HEK293 (cell line): ENCODE measurements around the gene CACNA1B.

Experiments
- CTCF ChIA-PET: fragments of 350-600 bp; formaldehyde crosslinking; extraction: SDS; loops from one replicate; lab custom pipeline; 2021; ENCODE audit warnings: antibody characterized with exemption; lab: Yijun Ruan, JAX
- POLR2A ChIA-PET: fragments of 300-600 bp; formaldehyde crosslinking; extraction: SDS; loops from one replicate; lab custom pipeline; 2020; ENCODE audit warnings: antibody characterized with exemption, inconsistent platforms; lab: Yijun Ruan, JAX
- H3K27ac ChIP-seq: fragments of 200-500 bp; sonication (Bioruptor generic); 2 replicates; pipeline ENCODE4 v1.5.1; 2014; ENCODE audit warnings: low read depth, low read length, control low read depth, inconsistent platforms; ENCODE audit errors: extremely low read depth
- H3K36me3 ChIP-seq, 2 experiments: fragments of 200-500 bp in 1 of 2; sonication (Bioruptor generic) in 1 of 2; 1 replicate in 1 of 2; 2 replicates in 1 of 2; pipeline ENCODE4 v1.5.1; 2014 to 2017; ENCODE audit warnings: inconsistent platforms in 2 of 2, low read length in 2 of 2; ENCODE audit not compliant: control insufficient read depth in 2 of 2, insufficient read depth in 1 of 2
- H3K4me1 ChIP-seq: fragments of 200-500 bp; sonication (Bioruptor generic); 2 replicates; pipeline ENCODE4 v1.5.1; 2014; ENCODE audit warnings: mild to moderate bottlenecking, low read length, inconsistent platforms; ENCODE audit not compliant: control insufficient read depth, insufficient read depth
- H3K4me3 ChIP-seq: 2 replicates; pipeline ENCODE4 v1.5.1; 2011; ENCODE audit warnings: low read depth, mild to moderate bottlenecking, control low read depth, low read length, moderate library complexity
- H3K9me3 ChIP-seq: fragments of 200-500 bp; sonication (Bioruptor generic); 2 replicates; pipeline ENCODE4 v1.5.1; 2014; ENCODE audit warnings: low read depth, low read length, inconsistent platforms; ENCODE audit not compliant: control insufficient read depth, insufficient read depth
- KLF16 ChIP-seq: fragments of 450-650 bp; formaldehyde crosslinking; IDR thresholded peaks from 2 replicates; pipeline ENCODE4 v1.5.1; 2017; ENCODE audit warnings: missing biosample characterization, missing genetic modification characterization
- MEIS1 ChIP-seq: sonication (generic); formaldehyde crosslinking; IDR thresholded peaks from 2 replicates; pipeline ENCODE4 v1.8.1; 2022; ENCODE audit warnings: missing genetic modification reagents, mild to moderate bottlenecking, borderline replicate concordance
- OSR2 ChIP-seq: fragments of 450-650 bp; formaldehyde crosslinking; IDR thresholded peaks from 2 replicates; pipeline ENCODE4 v1.5.1; 2016; ENCODE audit warnings: missing biosample characterization, missing genetic modification characterization
- RBAK ChIP-seq: fragments of 450-650 bp; formaldehyde crosslinking; IDR thresholded peaks from 2 replicates; pipeline ENCODE4 v1.5.1; 2016; ENCODE audit warnings: missing biosample characterization, missing genetic modification characterization
- SALL2 ChIP-seq: fragments of 450-650 bp; formaldehyde crosslinking; IDR thresholded peaks from 2 replicates; pipeline ENCODE4 v1.5.0; 2017; ENCODE audit warnings: missing biosample characterization, mild to moderate bottlenecking, missing genetic modification characterization, borderline replicate concordance
- SETDB1 ChIP-seq: IDR thresholded peaks from one replicate; pipeline ENCODE4 v1.6.1; 2017; ENCODE audit warnings: mild to moderate bottlenecking, low read length, moderate library complexity, mixed read lengths; ENCODE audit not compliant: insufficient read length
- WT1 ChIP-seq: fragments of 450-650 bp; formaldehyde crosslinking; IDR thresholded peaks from 2 replicates; pipeline ENCODE4 v1.5.1; 2016; ENCODE audit warnings: missing biosample characterization, missing genetic modification characterization
- ZEB2 ChIP-seq: fragments of 450-650 bp; formaldehyde crosslinking; IDR thresholded peaks from 2 replicates; pipeline ENCODE4 v1.5.1; 2016; ENCODE audit warnings: missing biosample characterization, missing genetic modification characterization
- ZNF2 ChIP-seq: fragments of 450-650 bp; formaldehyde crosslinking; IDR thresholded peaks from 2 replicates; pipeline ENCODE4 v1.5.1; 2016; ENCODE audit warnings: missing biosample characterization, missing genetic modification characterization
- ZNF239 ChIP-seq: fragments of 450-650 bp; formaldehyde crosslinking; IDR thresholded peaks from 2 replicates; pipeline ENCODE4 v1.5.1; 2016; ENCODE audit warnings: missing biosample characterization, missing genetic modification characterization
- ZNF324 ChIP-seq: fragments of 450-650 bp; formaldehyde crosslinking; IDR thresholded peaks from 2 replicates; pipeline ENCODE4 v1.5.1; 2016; ENCODE audit warnings: missing biosample characterization, missing genetic modification characterization
- ZNF398 ChIP-seq: fragments of 450-650 bp; formaldehyde crosslinking; IDR thresholded peaks from 2 replicates; pipeline ENCODE4 v1.5.1; 2017; ENCODE audit warnings: missing biosample characterization, missing genetic modification characterization
- ZNF48 ChIP-seq: fragments of 450-650 bp; formaldehyde crosslinking; IDR thresholded peaks from 2 replicates; pipeline ENCODE4 v1.5.1; 2016; ENCODE audit warnings: missing biosample characterization, missing genetic modification characterization
- ZNF530 ChIP-seq: fragments of 450-650 bp; formaldehyde crosslinking; IDR thresholded peaks from 2 replicates; pipeline ENCODE4 v1.5.1; 2016; ENCODE audit warnings: low read depth, missing biosample characterization, missing genetic modification characterization
- ZNF677 ChIP-seq: fragments of 450-650 bp; IDR thresholded peaks from 2 replicates; pipeline ENCODE4 v1.5.0; 2018; ENCODE audit warnings: missing biosample characterization, mild to moderate bottlenecking, missing genetic modification characterization, moderate library complexity
- ZNF777 ChIP-seq: fragments of 450-650 bp; formaldehyde crosslinking; IDR thresholded peaks from 2 replicates; pipeline ENCODE4 v1.5.1; 2017; ENCODE audit warnings: missing biosample characterization, missing genetic modification characterization, borderline replicate concordance
- ZNF792 ChIP-seq: fragments of 450-650 bp; formaldehyde crosslinking; IDR thresholded peaks from 2 replicates; pipeline ENCODE4 v1.5.1; 2016; ENCODE audit warnings: missing biosample characterization, missing genetic modification characterization
- TF ChIP-seq, protein P1 (sequence below): fragments of 450-650 bp; formaldehyde crosslinking; IDR thresholded peaks from 2 replicates; pipeline ENCODE4 v1.5.1; 2016; ENCODE audit warnings: missing biosample characterization, missing genetic modification characterization
- TF ChIP-seq, protein P2 (sequence below): fragments of 450-650 bp; formaldehyde crosslinking; IDR thresholded peaks from 2 replicates; pipeline ENCODE4 v1.5.1; 2016; ENCODE audit warnings: missing biosample characterization, missing genetic modification characterization, borderline replicate concordance
- TF ChIP-seq, protein P3 (sequence below): fragments of 450-650 bp; formaldehyde crosslinking; IDR thresholded peaks from 2 replicates; pipeline ENCODE4 v1.5.1; 2016; ENCODE audit warnings: missing biosample characterization, missing genetic modification characterization

Gene CACNA1B

GRCh38 chr9:138042146-138042545 lies 164.6 kb downstream of the CACNA1B start:
- ChIA-PET CTCF (interaction anchor here (0.6 kb wide), 2 partner anchors 11 to 110 kb away, joined by 3 to 4 read pairs; no protein-coding TSS in a partner anchor), POLR2A (no interaction called here)

DNA sequence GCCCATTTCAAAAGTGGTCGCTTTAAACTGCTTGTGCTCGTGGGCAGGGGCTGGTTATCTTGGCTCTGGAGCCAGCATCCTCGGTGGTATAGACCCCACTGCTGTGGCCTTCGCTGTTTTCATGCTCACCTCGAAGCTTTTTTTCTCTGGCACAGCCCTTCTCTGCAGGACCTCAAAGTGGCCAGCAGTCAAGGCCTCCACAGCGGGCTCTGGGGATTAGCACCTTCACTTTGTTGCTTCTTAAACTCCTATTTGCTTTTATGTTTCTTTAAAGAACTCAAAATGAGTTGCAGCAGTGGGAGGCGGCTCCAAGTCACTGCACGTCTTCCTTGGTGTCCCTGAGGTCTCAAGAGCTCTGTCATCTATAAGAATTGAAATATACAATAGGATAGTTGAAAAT lies 165.1 kb downstream of the CACNA1B start:
- no peak overlapping the region for H3K4me3 ChIP-seq
- H3K36me3 ChIP-seq = no peaks in the 10 kb centered on the region
- POLR2A ChIA-PET = no interaction called here
- H3K27ac ChIP-seq = no peak overlapping the region
- TF ChIP-seq ZNF777 (tag by site-specific recombination) = no peak
- no peak for TF ChIP-seq RBAK
- TF ChIP-seq KLF16 = no peak
- no peak for TF ChIP-seq ZNF239 (tag by site-specific recombination)
- no peak for TF ChIP-seq OSR2
- TF ChIP-seq WT1 (tag by site-specific recombination) = no peak
- no peak for TF ChIP-seq ZNF677
- no peak for TF ChIP-seq MEIS1 (CRISPR knock-in tag)
- no peak for TF ChIP-seq SETDB1
- TF ChIP-seq ZNF48 = no peak
- no peak for TF ChIP-seq ZNF792 (tag by site-specific recombination)
- no peak for TF ChIP-seq ZNF530 (tag by site-specific recombination)
- TF ChIP-seq ZEB2 = no peak
- no peak for TF ChIP-seq ZNF2 (tag by site-specific recombination)
- TF ChIP-seq, all 188 proteins: peak for 0
- H3K9me3 ChIP-seq = no peaks in the 10 kb centered on the region
- H3K4me1 ChIP-seq = no peaks in the 10 kb centered on the region
- CTCF ChIA-PET = interaction anchor here (0.6 kb wide), 2 partner anchors 12 to 110 kb away, joined by 3 to 4 read pairs; no protein-coding TSS in a partner anchor

More at GRCh38 chr9:138042146-138042545, 164.6 kb downstream of the CACNA1B start:
- no peak overlapping the region for H3K4me3 ChIP-seq
- TF ChIP-seq, protein P1, sequence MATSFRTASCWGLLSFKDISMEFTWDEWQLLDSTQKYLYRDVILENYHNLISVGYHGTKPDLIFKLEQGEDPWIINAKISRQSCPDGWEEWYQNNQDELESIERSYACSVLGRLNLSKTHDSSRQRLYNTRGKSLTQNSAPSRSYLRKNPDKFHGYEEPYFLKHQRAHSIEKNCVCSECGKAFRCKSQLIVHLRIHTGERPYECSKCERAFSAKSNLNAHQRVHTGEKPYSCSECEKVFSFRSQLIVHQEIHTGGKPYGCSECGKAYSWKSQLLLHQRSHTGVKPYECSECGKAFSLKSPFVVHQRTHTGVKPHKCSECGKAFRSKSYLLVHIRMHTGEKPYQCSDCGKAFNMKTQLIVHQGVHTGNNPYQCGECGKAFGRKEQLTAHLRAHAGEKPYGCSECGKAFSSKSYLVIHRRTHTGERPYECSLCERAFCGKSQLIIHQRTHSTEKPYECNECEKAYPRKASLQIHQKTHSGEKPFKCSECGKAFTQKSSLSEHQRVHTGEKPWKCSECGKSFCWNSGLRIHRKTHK (tag by site-specific recombination) = no peak
- no peak for TF ChIP-seq ZNF324 (tag by site-specific recombination)
- no peak for TF ChIP-seq SALL2 (tag by site-specific recombination)
- TF ChIP-seq, all 188 proteins: peak for 0
- no peak overlapping the region for H3K27ac ChIP-seq
- H3K36me3 ChIP-seq = no peaks in the 10 kb centered on the region
- H3K9me3 ChIP-seq = no peaks in the 10 kb centered on the region
- H3K4me1 ChIP-seq = no peaks in the 10 kb centered on the region

- POLR2A ChIA-PET = no interaction called here
- Histone ChIP-seq H3K36me3 (no peaks in the 10 kb centered on the region), H3K4me1 (no peaks in the 10 kb centered on the region), H3K27ac (no peak overlapping the region), H3K9me3 (no peaks in the 10 kb centered on the region), H3K4me3 (no peak overlapping the region)
- CTCF ChIA-PET = interaction anchor here (0.6 kb wide), 1 partner anchor 109 kb away, joined by 4 read pairs; no protein-coding TSS in a partner anchor
- TF ChIP-seq ZNF398 (tag by site-specific recombination) = no peak
- TF ChIP-seq, protein P2, sequence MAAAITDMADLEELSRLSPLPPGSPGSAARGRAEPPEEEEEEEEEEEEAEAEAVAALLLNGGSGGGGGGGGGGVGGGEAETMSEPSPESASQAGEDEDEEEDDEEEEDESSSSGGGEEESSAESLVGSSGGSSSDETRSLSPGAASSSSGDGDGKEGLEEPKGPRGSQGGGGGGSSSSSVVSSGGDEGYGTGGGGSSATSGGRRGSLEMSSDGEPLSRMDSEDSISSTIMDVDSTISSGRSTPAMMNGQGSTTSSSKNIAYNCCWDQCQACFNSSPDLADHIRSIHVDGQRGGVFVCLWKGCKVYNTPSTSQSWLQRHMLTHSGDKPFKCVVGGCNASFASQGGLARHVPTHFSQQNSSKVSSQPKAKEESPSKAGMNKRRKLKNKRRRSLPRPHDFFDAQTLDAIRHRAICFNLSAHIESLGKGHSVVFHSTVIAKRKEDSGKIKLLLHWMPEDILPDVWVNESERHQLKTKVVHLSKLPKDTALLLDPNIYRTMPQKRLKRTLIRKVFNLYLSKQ (tag by site-specific recombination) = no peak
- TF ChIP-seq, protein P3, sequence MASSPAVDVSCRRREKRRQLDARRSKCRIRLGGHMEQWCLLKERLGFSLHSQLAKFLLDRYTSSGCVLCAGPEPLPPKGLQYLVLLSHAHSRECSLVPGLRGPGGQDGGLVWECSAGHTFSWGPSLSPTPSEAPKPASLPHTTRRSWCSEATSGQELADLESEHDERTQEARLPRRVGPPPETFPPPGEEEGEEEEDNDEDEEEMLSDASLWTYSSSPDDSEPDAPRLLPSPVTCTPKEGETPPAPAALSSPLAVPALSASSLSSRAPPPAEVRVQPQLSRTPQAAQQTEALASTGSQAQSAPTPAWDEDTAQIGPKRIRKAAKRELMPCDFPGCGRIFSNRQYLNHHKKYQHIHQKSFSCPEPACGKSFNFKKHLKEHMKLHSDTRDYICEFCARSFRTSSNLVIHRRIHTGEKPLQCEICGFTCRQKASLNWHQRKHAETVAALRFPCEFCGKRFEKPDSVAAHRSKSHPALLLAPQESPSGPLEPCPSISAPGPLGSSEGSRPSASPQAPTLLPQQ (tag by site-specific recombination) = no peak
These were observed 165.5 kb downstream of the CACNA1B start for GRCh38 chr9:138043061-138043410.
